Activated B cell treated with CpG ODN at 0.5 μM for 24 hours (primary cell): ENCODE results near the gene RTN4. TPM values are rescaled to one million over a fixed set of nuclear protein-coding genes. Genes with fewer than 3 reads are reported as not detected.

Experiments
- ATAC-seq: fragments of 200-7000 bp; cut with Tn5 transposase; one replicate; pipeline ENCODE4 v1.10.0; 2021; ENCODE audit warnings: low read depth, mild to moderate bottlenecking, moderate library complexity
- CTCF ChIA-PET: fragments of 350-600 bp; sonication (Branson Sonifier 250); formaldehyde crosslinking; loops from one replicate; lab custom pipeline; 2021; ENCODE audit warnings: antibody characterized with exemption; lab: Charles Lee
- POLR2A ChIA-PET: fragments of 350-600 bp; sonication (Branson Sonifier 250); formaldehyde crosslinking; loops from one replicate; lab custom pipeline; 2021; ENCODE audit warnings: antibody characterized with exemption; lab: Charles Lee
- DNase-seq: peaks from one replicate; pipeline ENCODE4 v3.0.0; 2022
- H3K27ac Mint-ChIP-seq: one replicate; pipeline ENCODE4 v1.8.0; 2020; ENCODE audit warnings: mixed read lengths
- H3K27me3 Mint-ChIP-seq: one replicate; pipeline ENCODE4 v1.8.0; 2021; ENCODE audit warnings: mixed read lengths
- H3K36me3 Mint-ChIP-seq: one replicate; pipeline ENCODE4 v1.8.0; 2021; ENCODE audit warnings: low read depth, mixed read lengths
- H3K4me1 Mint-ChIP-seq: one replicate; pipeline ENCODE4 v1.8.0; 2021; ENCODE audit warnings: mixed read lengths
- H3K4me3 Mint-ChIP-seq: one replicate; pipeline ENCODE4 v1.8.0; 2020; ENCODE audit warnings: mild to moderate bottlenecking, mixed read lengths
- H3K9me3 Mint-ChIP-seq: one replicate; pipeline ENCODE4 v1.8.0; 2020; ENCODE audit warnings: mixed read lengths
- intact Hi-C: fragments of 100-400 bp; cut with micrococcal nuclease; formaldehyde crosslinking; loops from one replicate; pipeline ENCODE4 v1.15.1; 2024
- total RNA-seq: library from RNA; stranded (reverse); gene quantifications from 2 replicates; pipeline ENCODE4 v1.2.3, GENCODE V29; 2022
- TF ChIP-seq, protein P1 (sequence below): fragments of 200-600 bp; IDR thresholded peaks from one replicate; pipeline ENCODE4 v1.8.0; 2022; ENCODE audit warnings: antibody characterized with exemption, mild to moderate bottlenecking

The RTN4 gene
- total RNA-seq, 1 donor from 2014 or later, result 60.5 TPM

DNA sequence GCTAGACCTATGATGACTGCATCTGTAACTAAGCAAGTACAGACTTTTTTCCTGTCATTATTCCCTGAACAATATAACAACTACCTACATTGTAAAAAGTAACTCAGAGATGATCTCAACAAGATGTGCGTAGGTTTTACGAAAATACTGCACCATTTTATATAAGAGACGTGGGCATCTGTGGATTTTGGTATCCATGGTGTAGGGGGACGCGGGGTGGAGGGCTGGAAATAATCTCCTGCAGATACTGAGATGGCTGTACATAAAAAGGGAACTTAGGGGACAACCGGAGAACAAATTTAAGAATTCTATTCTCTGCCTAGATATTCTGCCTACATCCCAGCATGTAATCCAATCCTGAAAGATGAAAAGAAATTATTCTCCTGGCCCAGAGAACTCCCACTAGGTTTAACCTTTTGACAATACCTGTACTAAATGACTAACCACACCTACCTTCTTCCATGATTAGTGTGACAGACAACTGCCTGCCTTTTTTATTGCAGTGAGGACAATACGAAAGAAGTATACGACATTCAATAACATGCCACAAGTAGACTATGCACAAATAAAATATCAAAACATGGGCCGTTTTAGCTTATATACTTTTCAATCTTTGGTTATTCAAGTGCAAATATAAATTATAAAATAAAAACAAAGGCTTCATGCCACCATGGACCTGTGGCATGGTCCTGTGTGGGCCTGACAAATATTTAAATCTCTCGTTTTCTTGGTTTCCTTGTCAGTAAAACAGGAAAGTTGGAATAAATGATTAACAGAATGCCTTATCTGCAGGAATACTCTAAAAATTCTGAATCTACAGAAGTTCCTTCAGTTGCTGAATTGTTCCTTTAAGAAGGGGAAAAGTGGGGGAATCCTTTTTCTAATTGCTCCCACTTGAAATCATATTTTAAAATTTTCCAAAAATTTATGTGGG is 46.3 kb downstream of the RTN4 start:
- H3K9me3 Mint-ChIP-seq, result no peaks in the 10 kb centered on the region
- CTCF ChIA-PET, result interaction anchor here (1.3 kb wide), 1 partner anchor 11 kb away, joined by 4 read pairs; no protein-coding TSS in a partner anchor
- H3K4me1 Mint-ChIP-seq, result peaks cover 61% of the 10 kb centered on the region

DNA sequence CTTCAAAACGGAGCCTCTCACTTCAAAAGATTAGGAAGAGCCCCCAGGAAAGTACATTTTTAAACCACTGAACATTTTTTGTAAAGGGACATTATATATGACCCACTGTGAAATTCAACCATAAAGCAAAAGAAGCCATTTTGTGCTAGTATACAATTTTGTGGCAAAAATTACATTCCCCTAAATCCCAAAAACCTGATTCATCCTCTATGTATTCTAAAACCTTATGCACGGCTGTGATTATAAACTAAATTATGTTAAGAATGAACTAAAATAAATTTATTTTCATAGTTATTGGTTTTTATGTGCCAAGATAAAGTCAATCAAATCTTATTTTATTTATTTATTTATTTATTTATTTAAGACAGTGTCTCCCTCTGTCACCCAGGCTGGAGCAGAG is 48.5 kb downstream of the RTN4 start:
- H3K4me3 Mint-ChIP-seq, result no peak overlapping the region
- H3K4me1 Mint-ChIP-seq, result peaks cover 65% of the 10 kb centered on the region
- no peaks in the 10 kb centered on the region for H3K36me3 Mint-ChIP-seq
- TF ChIP-seq, protein P1, sequence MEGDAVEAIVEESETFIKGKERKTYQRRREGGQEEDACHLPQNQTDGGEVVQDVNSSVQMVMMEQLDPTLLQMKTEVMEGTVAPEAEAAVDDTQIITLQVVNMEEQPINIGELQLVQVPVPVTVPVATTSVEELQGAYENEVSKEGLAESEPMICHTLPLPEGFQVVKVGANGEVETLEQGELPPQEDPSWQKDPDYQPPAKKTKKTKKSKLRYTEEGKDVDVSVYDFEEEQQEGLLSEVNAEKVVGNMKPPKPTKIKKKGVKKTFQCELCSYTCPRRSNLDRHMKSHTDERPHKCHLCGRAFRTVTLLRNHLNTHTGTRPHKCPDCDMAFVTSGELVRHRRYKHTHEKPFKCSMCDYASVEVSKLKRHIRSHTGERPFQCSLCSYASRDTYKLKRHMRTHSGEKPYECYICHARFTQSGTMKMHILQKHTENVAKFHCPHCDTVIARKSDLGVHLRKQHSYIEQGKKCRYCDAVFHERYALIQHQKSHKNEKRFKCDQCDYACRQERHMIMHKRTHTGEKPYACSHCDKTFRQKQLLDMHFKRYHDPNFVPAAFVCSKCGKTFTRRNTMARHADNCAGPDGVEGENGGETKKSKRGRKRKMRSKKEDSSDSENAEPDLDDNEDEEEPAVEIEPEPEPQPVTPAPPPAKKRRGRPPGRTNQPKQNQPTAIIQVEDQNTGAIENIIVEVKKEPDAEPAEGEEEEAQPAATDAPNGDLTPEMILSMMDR, result no peak
- ATAC-seq (no peak), DNase-seq (no peak)
- H3K27ac Mint-ChIP-seq, result no peak overlapping the region
- intact Hi-C loops, result no loop called here
- ChIA-PET POLR2A (no interaction called here), CTCF (no interaction called here)
- H3K27me3 Mint-ChIP-seq, result no peaks in the 10 kb centered on the region
- H3K9me3 Mint-ChIP-seq, result no peaks in the 10 kb centered on the region

More for the DNA sequence above, 46.3 kb downstream of the RTN4 start:
- H3K36me3 Mint-ChIP-seq, result no peaks in the 10 kb centered on the region
- H3K27me3 Mint-ChIP-seq, result no peaks in the 10 kb centered on the region
- TF ChIP-seq, protein P1, result no peak
- POLR2A ChIA-PET, result no interaction called here
- no peak for ATAC-seq
- H3K27ac Mint-ChIP-seq, result no peak overlapping the region
- no peak overlapping the region for H3K4me3 Mint-ChIP-seq
- DNase-seq, result no peak
- intact Hi-C loops, result no loop called here

DNA sequence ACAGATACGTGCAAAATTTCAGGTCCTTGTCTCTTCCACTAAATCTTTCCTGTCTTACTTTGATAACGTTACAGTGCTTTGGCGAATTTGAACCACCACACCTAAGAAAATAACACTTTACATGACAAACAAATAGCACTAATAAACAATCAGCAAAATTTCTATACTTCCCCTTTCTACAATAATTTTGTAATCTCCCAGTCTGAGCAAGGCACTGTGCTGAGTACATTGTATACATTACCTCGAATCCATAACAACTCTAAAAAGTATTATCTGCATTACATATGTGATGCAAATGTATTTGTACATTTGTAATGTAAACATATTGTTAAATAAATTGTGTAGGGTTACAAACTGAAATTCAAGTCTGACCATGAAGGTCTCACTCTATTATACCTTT is 49.9 kb downstream of the RTN4 start:
- Mint-ChIP-seq H3K27me3 (no peaks in the 10 kb centered on the region), H3K4me1 (peaks cover 70% of the 10 kb centered on the region), H3K36me3 (no peaks in the 10 kb centered on the region), H3K27ac (no peak overlapping the region), H3K4me3 (no peak overlapping the region), H3K9me3 (no peaks in the 10 kb centered on the region)
- TF ChIP-seq, protein P1, result no peak
- DNase-seq, result no peak
- no peak for ATAC-seq
- intact Hi-C loops, result loop anchor here (1.0 kb wide), 1 partner anchor 10 kb away; no protein-coding TSS in a partner anchor
- POLR2A ChIA-PET, result interaction anchor here (0.5 kb wide), 1 partner anchor 53 kb away, joined by 3 read pairs; no protein-coding TSS in a partner anchor
- CTCF ChIA-PET, result no interaction called here

DNA sequence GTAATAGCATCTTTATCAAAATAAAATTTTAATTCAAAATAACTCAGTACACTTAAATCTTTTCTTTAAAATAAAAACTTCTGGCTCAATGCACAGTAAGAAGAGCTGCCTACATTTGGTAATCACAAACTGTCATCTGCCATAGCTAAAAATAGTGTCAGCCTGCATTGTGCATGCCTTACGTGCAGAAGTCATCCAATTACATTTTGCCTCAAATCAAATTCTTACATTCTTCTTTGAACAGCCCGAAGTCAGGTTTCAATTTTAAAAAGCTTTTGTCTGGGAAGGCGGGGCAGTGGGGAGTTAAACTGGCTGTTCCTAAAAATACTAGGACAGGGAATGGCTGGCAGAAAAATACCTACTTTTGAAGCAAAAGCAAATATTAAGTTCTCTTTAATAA is 51.1 kb downstream of the RTN4 start:
- DNase-seq, result no peak
- ATAC-seq, result no peak
- intact Hi-C loops, result loop anchor here (1.0 kb wide), 1 partner anchor 13 kb away; no protein-coding TSS in a partner anchor
- ChIA-PET POLR2A (interaction anchor here (0.8 to 1.1 kb wide), 2 partner anchors 11 to 51 kb away, joined by 3 to 4 read pairs; partner anchors contain the start of gene RTN4), CTCF (interaction anchor here (1.3 kb wide), 1 partner anchor 177 kb away, joined by 3 read pairs; no protein-coding TSS in a partner anchor)
- H3K9me3 Mint-ChIP-seq, result no peaks in the 10 kb centered on the region
- no peaks in the 10 kb centered on the region for H3K27me3 Mint-ChIP-seq
- peaks cover 73% of the 10 kb centered on the region for H3K4me1 Mint-ChIP-seq
- TF ChIP-seq, protein P1, result no peak
- H3K27ac Mint-ChIP-seq, result no peak overlapping the region
- no peak overlapping the region for H3K4me3 Mint-ChIP-seq
- H3K36me3 Mint-ChIP-seq, result no peaks in the 10 kb centered on the region

DNA sequence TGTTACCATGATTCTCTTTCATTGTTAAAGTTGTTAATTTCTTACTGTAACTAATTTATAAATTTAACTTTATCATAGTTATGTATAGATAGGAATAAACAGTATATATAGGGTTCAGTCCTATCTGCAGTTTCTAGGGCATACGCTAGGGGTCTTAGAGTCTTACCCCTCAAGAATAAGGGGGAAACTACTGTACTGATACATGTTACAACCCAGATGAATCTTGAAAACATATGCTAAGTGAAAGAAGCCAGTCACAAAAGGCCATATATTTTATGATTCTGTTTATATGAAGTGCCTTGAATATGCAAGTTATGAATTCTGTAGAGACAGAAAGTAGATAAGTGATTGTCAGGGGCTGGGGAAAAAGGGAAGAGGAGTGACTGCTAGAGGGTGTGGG is 52.4 kb downstream of the RTN4 start:
- TF ChIP-seq, protein P1, result no peak
- DNase-seq (no peak), ATAC-seq (no peak)
- intact Hi-C loops, result no loop called here
- H3K9me3 Mint-ChIP-seq, result no peaks in the 10 kb centered on the region
- peaks cover 75% of the 10 kb centered on the region for H3K4me1 Mint-ChIP-seq
- no peaks in the 10 kb centered on the region for H3K27me3 Mint-ChIP-seq
- no peak overlapping the region for H3K4me3 Mint-ChIP-seq
- no peak overlapping the region for H3K27ac Mint-ChIP-seq
- CTCF ChIA-PET, result no interaction called here
- no peaks in the 10 kb centered on the region for H3K36me3 Mint-ChIP-seq
- POLR2A ChIA-PET, result no interaction called here
